Ovary (tissue), 9 donors: Measurements from ENCODE around the gene DAPK1. TPM values are rescaled to one million over a fixed set of nuclear protein-coding genes. Genes with fewer than 3 reads are reported as not detected.

Experiments used
- DNase-seq, 5 donors: peaks; one replicate each; pipeline ENCODE4 v3.0.0-alpha.2; 2019 to 2020
- H3K27ac ChIP-seq, 2 donors: fragments of 200-600 bp; one replicate each; pipeline versions ENCODE4 v1.5.1 to v1.8.0; 2019 to 2022
- H3K27me3 ChIP-seq: fragments of 200-600 bp; one replicate; pipeline ENCODE4 v1.8.0; 2022
- H3K36me3 ChIP-seq: fragments of 200-600 bp; sonication (generic); one replicate; pipeline ENCODE4 v1.5.1; 2019
- H3K4me1 ChIP-seq: one replicate; pipeline ENCODE4 v1.8.1; 2013; ENCODE audit warnings: mild to moderate bottlenecking, moderate library complexity; ENCODE audit not compliant: insufficient read depth
- H3K4me3 ChIP-seq: fragments of 200-600 bp; sonication (generic); one replicate; pipeline ENCODE4 v1.5.1; 2017
- H3K9me3 ChIP-seq, 2 donors: fragments of 200-600 bp in 1 of 2; sonication (generic) in 1 of 2; one replicate each; pipeline versions ENCODE4 v1.5.1 to v1.8.1; 2013 to 2019; ENCODE audit warnings: mild to moderate bottlenecking in 1 of 2, moderate library complexity in 1 of 2
- EP300 ChIP-seq: sonication (generic); formaldehyde crosslinking; IDR thresholded peaks from one replicate; pipeline ENCODE4 v1.6.1; 2017; ENCODE audit warnings: antibody characterized with exemption
- POLR2A ChIP-seq: fragments of 450-650 bp; IDR thresholded peaks from one replicate; pipeline ENCODE4 v1.6.1; 2017; ENCODE audit warnings: antibody characterized with exemption, mild to moderate bottlenecking, moderate library complexity
- WGBS, 3 donors: extraction: QIAGEN DNeasy Blood & Tissue Kit in 1 of 3; methylation state at CpG; one replicate each; pipeline versions ENCODE4 v1.1.5 to v1.1.7; 2013 to 2017; 5-methylcytosine and 5-hydroxymethylcytosine counted together
- intact Hi-C, 4 donors: fragments of 100-400 bp; cut with DNase I; formaldehyde crosslinking; loops; one replicate each; pipeline versions ENCODE4 v1.11.0 to v1.15.1; 2022 to 2023
- polyA plus RNA-seq, 2 donors: library from polyadenylated mRNA; stranded (reverse); fragments of 200-250 nt in 1 of 2; fragments of 350-450 nt in 1 of 2; fragmentation: Illumina TruSeq in 1 of 2; extraction: RNeasy Lipid Tissue Mini Kit (QIAGEN cat#74804) in 1 of 2; gene quantifications; one replicate each; pipeline ENCODE4 v1.2.3, GENCODE V29; 2013 to 2014
- total RNA-seq, 7 donors: library from RNA; depleted of rRNA in 2 of 7; stranded (reverse); fragments of >200 nt in 2 of 7; fragmentation: NEBNext Ultra II Directional in 3 of 7; extraction: Animal tissue kit (Norgen Biotek cat#: 25700) in 3 of 7; gene quantifications; one replicate each; pipeline versions ENCODE4 v1.1.0 to v1.2.4, GENCODE V29; 2016 to 2023
- TF ChIP-seq, protein P1 (sequence below), 3 donors: fragments of 450-650 bp in 2 of 3; fragments of 200-600 bp in 1 of 3; IDR thresholded peaks; one replicate each; pipeline versions ENCODE4 v1.5.1 to v1.8.0; 2016 to 2022; ENCODE audit warnings: antibody characterized with exemption in 3 of 3, mild to moderate bottlenecking in 1 of 3
- donor health status: DM: no; HTN: no; CAD: no; lungs with moderate emphysema.
- donor health status: DM: no; HTN: no; CAD: no.
- donor health status: Bipolar disorder and iron deficiency.
- donor health status: DM: yes; HTN: yes; CAD: no.
- donor health status: DM: no; HTN: no; CAD: no.
- donor health status: DM: yes; HTN: yes; CAD: no.

Gene DAPK1
- total and polyA plus RNA-seq, 9 donors: 39.3 to 133 (median 89.6) TPM

DNA sequence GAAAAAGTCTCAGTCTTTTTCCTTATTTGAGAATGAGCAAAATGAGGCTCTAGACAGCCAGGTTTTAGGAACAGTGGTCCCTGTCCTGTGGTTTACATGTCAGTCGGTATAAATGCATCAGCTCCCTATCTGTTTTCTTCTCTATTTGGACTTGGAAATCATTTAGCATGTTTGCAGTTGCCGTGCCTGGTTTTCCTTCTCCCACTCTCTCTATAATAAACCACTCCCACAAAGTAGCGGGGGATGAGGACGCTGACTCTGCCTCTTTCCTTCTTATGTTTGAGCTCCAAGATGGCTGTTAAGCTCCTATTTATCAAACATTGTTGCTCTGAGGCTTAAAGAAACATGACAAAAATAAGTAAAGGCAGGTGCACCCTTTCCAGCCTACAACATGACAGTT lies 171.1 kb downstream of the DAPK1 start:
- Histone ChIP-seq H3K9me3 (no peaks in the 10 kb centered on the region), H3K27ac (no peak overlapping the region), H3K4me1 (no peaks in the 10 kb centered on the region), H3K27me3 (no peaks in the 10 kb centered on the region), H3K4me3 (no peak overlapping the region), H3K36me3 (no peaks in the 10 kb centered on the region)
- no peak for TF ChIP-seq EP300
- TF ChIP-seq, protein P1, sequence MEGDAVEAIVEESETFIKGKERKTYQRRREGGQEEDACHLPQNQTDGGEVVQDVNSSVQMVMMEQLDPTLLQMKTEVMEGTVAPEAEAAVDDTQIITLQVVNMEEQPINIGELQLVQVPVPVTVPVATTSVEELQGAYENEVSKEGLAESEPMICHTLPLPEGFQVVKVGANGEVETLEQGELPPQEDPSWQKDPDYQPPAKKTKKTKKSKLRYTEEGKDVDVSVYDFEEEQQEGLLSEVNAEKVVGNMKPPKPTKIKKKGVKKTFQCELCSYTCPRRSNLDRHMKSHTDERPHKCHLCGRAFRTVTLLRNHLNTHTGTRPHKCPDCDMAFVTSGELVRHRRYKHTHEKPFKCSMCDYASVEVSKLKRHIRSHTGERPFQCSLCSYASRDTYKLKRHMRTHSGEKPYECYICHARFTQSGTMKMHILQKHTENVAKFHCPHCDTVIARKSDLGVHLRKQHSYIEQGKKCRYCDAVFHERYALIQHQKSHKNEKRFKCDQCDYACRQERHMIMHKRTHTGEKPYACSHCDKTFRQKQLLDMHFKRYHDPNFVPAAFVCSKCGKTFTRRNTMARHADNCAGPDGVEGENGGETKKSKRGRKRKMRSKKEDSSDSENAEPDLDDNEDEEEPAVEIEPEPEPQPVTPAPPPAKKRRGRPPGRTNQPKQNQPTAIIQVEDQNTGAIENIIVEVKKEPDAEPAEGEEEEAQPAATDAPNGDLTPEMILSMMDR (IDR thresholded peaks at IDR 0.05): no peak
- TF ChIP-seq POLR2A: no peak
- no peak for DNase-seq
- intact Hi-C loops: loop anchor here in 1 of 4 donors (10.0 kb wide), 1 partner anchor 1254 kb away; no protein-coding TSS in a partner anchor
- WGBS, 3 donors: 33 to 54% (median 36%) methylated on average over 4 of the region's 4 CpGs

DNA sequence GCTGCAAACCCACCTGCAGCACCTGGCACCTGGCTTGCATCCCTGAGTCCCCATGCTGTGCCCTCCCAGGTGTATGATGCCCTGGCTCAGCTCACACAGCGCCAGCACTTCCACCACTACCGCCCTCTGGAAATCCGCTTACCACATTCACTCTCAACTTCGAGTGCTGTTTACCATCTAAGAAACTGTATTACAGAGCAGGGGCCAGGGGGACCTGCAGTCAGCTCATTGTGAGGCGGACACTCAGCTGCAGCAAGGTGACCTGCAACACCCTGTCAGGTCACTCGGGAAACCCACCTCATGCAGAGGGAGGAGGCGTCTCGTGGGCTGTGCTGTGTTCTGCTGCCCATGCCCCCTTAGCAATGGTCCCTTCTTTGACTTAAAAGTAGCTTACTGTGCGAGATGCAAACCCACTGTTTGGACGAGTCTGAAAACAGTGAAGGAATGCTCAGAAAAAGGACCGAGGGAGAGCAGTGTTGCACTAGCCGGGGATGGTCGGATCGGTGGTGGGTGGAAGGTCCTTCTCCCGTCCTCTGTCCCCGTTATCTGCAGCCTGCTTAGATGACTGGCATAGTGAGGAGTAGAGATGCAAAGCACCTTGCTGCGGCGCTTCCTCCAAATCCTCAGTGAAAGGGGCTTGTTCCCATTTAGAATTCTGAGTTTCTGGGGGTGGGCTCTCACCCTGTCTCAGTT lies 173.1 kb downstream of the DAPK1 start:
- no peaks in the 10 kb centered on the region for H3K4me1 ChIP-seq
- TF ChIP-seq POLR2A (no peak), EP300 (no peak)
- TF ChIP-seq, protein P1 (IDR thresholded peaks at IDR 0.05): no peak
- H3K36me3 ChIP-seq: no peaks in the 10 kb centered on the region
- DNase-seq: no peak
- whole genome bisulfite sequencing, 3 donors: 90 to 94% (median 92%) methylated on average over 18 of the region's 18 CpGs
- intact Hi-C loops: loop anchor here in 2 of 4 donors (10.0 kb wide), 1 partner anchor 144 kb away; no protein-coding TSS in a partner anchor
- H3K27ac ChIP-seq: no peak overlapping the region
- no peak overlapping the region for H3K4me3 ChIP-seq
- H3K9me3 ChIP-seq: no peaks in the 10 kb centered on the region
- H3K27me3 ChIP-seq: no peaks in the 10 kb centered on the region

DNA sequence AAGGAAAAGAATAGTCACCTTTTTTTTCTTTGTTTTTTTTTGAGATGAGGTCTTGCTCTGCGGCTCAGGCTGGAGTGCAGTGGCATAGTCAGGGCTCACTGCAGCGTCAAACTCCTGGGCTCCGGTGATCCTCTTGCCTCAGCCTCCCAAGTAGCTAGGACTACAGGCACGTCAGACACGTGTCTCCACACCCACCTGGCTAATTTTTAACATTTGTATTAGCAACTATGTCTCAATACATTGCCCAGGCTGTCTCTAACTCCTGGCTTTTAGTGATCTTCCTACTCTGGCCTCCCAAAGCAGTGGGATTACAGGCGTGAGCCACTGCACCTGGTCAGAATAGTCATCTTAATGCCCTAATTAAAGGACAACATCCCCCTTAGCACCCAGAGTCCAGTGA lies 173.8 kb downstream of the DAPK1 start:
- TF ChIP-seq EP300 (no peak), POLR2A (no peak)
- TF ChIP-seq, protein P1 (IDR thresholded peaks at IDR 0.05): no peak
- intact Hi-C loops: loop anchor here in 2 of 4 donors (10.0 kb wide), 1 partner anchor 143 kb away; no protein-coding TSS in a partner anchor
- H3K4me1 ChIP-seq: peaks cover under 1% of the 10 kb centered on the region
- H3K27me3 ChIP-seq: no peaks in the 10 kb centered on the region
- no peak for DNase-seq
- WGBS, 3 donors: 91 to 96% (median 91%) methylated on average over 6 of the region's 6 CpGs
- H3K4me3 ChIP-seq: no peak overlapping the region
- H3K9me3 ChIP-seq: no peaks in the 10 kb centered on the region
- H3K27ac ChIP-seq: no peak overlapping the region
- H3K36me3 ChIP-seq: no peaks in the 10 kb centered on the region

DNA sequence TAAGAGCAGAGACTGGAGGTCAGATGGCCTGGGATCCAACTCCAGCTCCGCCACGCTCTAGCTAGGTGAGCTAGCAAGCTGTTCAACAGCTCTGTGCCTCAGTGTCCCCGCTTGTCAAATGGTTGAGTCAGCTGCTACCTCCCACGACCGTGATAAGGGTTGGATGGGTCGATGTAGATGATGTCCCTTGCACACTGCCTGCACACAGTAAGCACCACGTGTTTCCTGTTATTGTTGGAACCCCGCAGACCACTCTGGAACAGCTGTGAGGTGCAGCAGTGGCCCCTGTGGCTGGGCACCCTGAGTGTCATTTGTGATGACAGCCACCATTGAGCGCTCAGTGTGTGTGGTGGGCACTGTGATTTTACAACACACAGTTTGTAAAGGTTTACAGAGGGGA lies 174.3 kb downstream of the DAPK1 start:
- peaks cover 1% of the 10 kb centered on the region for H3K4me1 ChIP-seq
- 90 to 91% (median 91%) methylated on average over 9 of the region's 9 CpGs for WGBS, 3 donors
- TF ChIP-seq, protein P1 (IDR thresholded peaks at IDR 0.05): no peak
- no peak for TF ChIP-seq POLR2A
- TF ChIP-seq EP300: no peak
- no peaks in the 10 kb centered on the region for H3K36me3 ChIP-seq
- intact Hi-C loops: loop anchor here in 2 of 4 donors (10.0 kb wide), 1 partner anchor 143 kb away; no protein-coding TSS in a partner anchor
- DNase-seq: no peak
- H3K4me3 ChIP-seq: no peak overlapping the region
- H3K9me3 ChIP-seq: no peaks in the 10 kb centered on the region
- H3K27me3 ChIP-seq: no peaks in the 10 kb centered on the region
- H3K27ac ChIP-seq: no peak overlapping the region
